ENCODE results near the gene CAMTA1.

CAMTA1 gene

DNA sequence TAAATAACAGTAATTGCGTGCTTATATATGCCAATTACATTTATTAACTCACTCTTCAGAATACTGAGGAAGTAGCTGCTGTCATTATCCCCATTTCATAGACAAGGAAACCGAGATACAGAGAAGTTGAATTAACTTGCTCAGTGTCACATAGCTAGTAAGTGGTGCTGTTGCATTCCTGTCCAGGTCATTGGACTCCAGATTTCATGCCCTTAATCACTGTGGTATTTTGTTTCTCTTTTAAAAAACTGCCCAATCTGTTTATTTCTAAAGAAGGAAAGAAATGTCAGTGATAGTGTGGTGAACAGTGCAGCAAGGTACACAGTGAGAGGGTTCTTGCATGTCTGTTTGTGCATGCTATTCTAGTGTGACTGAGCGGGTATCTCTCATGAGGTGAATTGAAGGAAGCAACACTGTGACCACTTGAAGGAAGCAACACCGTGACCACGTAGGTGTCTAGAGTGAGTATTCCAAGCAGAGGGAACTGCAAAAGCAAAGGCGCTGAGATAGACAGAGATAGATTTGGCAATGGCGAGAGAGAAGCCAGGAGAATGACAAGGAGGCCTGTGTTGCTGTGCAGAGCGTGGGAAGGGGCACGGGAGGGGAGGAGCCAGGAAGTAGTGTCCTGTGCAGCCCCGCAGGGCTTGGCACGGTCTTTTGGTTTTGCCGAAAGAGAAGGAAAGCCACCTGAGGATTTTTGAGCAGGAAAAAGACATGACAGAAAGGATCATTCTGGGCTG, 95.9 kb downstream of the CAMTA1 start:
- no peak for DNase-seq

- DNase-seq, result no peak
Measured at GRCh38 chr1:6882414-6882813, 97.2 kb downstream of the CAMTA1 start.

DNA sequence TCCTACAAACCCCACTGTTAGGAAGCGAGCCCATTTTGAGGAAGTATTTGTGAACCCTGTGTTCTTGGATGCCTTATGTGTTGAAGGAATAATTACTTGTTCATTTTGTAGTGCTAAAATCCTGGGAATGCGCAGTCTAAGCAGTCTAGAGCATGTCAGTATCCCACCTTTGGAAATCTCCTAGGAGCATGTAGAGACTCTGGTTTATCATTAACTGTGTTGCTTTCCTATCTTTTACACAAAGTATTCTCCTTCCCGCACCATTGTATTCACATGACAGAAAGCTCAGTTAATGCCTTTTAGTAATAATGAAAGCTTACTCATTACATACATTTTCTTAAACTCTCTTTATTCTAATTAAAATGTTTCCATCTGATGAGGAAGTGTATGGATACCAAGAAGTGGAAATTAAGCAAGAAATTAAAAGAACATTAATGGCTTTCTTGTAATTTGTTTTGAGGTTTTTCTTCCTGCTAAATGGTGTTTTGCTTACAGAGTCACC, 99.4 kb downstream of the CAMTA1 start:
- DNase-seq, result no peak

DNA sequence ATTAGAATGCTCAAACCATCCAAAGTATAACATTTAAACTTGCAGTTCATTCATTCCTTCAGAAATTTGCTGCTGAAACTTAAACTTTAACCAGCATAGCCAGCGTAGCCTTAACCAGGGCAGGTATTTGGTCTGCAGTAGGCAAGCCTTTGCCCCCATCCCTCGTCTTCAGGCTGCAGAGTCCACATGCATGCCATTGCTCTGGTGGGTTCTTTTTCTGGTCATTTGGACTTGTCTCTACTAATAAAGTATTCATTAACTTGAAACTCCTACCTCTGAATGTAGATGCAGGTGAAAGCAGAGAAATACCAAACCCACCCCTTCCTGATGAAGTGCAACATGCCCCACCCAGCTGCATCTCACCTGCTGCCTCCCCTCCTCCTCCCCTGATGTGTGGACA, 100.2 kb downstream of the CAMTA1 start:
- no peak for DNase-seq

DNA sequence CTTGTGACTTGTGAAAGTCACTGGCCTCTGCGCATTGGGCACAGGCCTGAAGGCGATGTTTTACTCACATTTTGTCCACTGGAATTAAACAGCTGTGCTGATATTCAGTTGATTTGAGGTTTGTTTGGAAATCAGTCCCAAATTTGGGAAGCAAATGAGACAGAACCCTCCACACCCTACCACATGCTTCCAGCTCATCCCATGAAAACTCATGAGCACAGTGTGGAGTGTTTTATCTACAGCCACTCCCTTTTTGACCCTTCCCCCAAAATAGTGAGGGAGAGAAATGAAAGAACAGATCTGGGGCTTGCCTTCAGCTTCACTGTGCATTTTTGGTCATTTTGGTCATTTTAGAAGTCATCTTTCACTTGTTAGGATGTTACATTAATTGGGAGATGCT, 101.3 kb downstream of the CAMTA1 start:
- no peak for DNase-seq

DNA sequence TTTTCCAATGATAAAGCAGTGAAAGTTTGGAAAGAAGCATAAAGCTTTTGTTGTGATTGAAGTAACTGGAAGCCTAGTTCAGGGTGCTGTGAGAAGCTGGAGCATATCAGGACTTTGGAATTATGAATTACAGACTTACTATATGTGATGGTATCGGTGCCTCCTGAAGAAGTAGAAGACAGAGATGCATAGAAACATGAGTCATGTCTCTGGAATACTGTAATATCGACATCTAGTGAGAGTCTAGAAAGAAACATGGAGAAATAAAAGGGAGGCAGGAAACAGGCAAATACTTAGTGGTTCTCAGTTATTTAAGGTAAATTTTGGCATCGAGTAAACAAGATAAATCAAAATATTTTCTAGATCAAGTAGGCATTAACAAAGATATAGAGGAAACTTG, 103.0 kb downstream of the CAMTA1 start:
- DNase-seq, result no peak

DNA sequence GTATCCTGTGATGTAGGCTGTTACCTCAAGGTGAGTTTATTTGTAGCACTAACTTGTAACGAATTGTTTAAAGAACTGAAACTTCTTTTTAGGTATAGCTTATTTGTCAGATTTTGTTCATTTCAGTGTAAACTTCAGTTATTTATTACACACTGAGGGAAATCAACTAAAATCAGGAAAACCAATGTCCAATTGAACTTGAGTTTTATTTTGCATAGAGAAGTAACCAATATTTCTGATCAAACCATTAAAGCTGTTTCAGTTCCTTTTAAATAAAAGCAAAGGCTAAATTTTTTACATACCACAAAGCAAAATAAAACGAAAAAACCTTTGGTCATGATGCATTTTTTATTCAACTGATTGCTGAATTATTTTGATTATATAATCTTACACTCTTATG, 103.6 kb downstream of the CAMTA1 start:
- DNase-seq, result no peak

- peak in 1 of 2 donors; percentile 24 for DNase-seq
Measured at GRCh38 chr1:6889875-6890480, 104.7 kb downstream of the CAMTA1 start.

DNA sequence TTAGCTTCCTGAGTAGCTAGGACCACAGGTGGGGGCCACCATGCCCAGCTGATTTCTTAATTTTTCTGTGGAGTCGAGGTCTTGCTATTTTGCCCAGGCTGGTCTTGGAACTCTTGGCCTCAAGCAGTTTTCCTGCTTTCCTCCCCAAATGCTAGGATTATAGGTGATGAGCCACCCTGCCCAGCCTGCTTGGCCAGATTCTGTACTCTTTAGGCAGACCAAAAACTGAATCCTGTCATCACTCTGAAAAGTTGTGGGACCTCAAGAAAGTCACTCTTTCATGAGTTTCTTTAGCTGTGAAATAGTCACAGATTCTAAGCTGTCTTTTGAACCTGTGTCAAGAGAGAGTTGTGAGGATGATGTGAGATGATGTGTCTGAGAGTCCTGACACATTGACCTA, 105.4 kb downstream of the CAMTA1 start:
- DNase-seq, result no peak

GRCh38 chr1:6891781-6892579, 106.7 kb downstream of the CAMTA1 start:
- no peak for DNase-seq

- DNase-seq, result no peak
Measured at GRCh38 chr1:6893388-6893787, 108.1 kb downstream of the CAMTA1 start.

GRCh38 chr1:6897138-6897537, 111.9 kb downstream of the CAMTA1 start:
- no peak for DNase-seq

- DNase-seq, result no peak
Measured at GRCh38 chr1:6898974-6899539, 113.8 kb downstream of the CAMTA1 start.

DNA sequence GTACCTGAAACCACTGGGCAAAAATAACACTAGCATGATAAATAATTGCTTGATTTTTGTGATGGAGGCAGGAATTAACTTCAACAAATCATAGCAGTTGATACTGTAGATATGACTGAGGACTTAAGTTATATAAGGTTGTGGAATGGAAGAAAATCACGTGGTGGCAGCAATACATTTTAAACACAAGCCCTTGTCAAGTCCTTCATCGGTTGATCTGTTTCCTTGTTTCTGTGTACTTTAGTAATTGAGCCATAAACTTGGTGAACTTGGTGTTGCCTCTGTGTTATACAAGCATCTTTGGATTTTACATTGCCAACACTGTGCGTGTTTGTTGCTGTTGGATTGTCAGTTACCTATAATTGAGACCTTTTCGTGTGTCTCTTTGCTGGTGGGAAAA, 114.4 kb downstream of the CAMTA1 start:
- DNase-seq, result no peak

DNA sequence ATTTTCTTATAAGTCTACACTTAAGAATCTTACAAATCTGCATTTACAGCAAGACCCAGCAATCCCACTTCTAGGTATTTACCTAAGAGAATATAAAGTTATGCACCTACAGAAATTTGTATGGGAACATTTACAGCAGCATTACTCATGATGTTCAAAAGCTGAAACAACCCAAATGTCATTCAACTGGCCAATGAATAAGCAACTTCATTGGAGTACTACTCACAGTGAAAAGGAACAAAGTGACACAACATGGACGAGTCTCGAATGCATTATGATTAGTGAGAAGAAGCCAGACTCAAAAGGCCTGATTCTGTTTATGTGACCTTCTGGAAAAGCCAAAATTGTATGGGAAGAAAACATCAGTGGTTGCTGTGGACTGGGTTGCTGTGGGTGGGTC, 116.9 kb downstream of the CAMTA1 start:
- DNase-seq, result no peak

- no peak for DNase-seq
Measured at GRCh38 chr1:6904476-6905170, 119.4 kb downstream of the CAMTA1 start.

GRCh38 chr1:6905331-6905730, 120.1 kb downstream of the CAMTA1 start:
- DNase-seq, result no peak

- DNase-seq, result no peak
Measured at GRCh38 chr1:6905790-6906189, 120.5 kb downstream of the CAMTA1 start.

DNA sequence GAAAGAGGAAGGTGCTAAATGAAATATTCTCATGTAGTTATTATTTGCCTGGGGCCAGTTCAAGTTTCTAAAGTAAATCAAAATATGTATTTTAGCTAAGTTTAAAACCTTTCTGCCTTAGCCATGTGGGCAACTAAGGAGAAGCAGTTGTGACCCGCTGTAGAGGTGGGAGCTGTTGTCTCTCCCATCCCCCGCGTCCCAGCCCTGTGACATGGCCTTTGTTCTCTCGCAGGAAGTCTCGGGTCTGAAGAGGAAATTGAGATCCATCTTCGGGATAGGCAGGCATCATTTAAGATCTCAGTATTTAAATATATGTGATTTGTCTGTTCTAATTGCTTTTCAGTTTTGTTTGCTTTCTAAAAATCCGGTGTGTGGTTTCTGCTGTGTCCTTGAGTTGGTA, 121.5 kb downstream of the CAMTA1 start:
- DNase-seq, result no peak

GRCh38 chr1:6907201-6907600, 121.9 kb downstream of the CAMTA1 start:
- no peak for DNase-seq

- DNase-seq, result no peak
Measured at GRCh38 chr1:6907676-6908434, 122.6 kb downstream of the CAMTA1 start.

GRCh38 chr1:6909401-6909800, 124.1 kb downstream of the CAMTA1 start:
- DNase-seq, result no peak

All from bone marrow (tissue), 2 donors.